Endothelial cell of umbilical vein (primary cell): ENCODE data around the gene SMIM41. TPM values are rescaled to one million over a fixed set of nuclear protein-coding genes. Genes with fewer than 3 reads are reported as not detected.

Experiments
- BruUV-seq: library from RNA; stranded (reverse); fragments of 400-500 nt; replicated peaks from 2 replicates; lab custom pipeline; 2021; lab: Mats Ljungman, UMichigan
- CTCF ChIA-PET: fragments of 300-600, 350-600 bp; sonication (Branson Sonifier 250); formaldehyde crosslinking; loops from one replicate; lab custom pipeline; 2021; ENCODE audit warnings: antibody characterized with exemption, inconsistent platforms; lab: Charles Lee
- POLR2A ChIA-PET: fragments of 300-600, 350-600 bp; sonication (Branson Sonifier 250); formaldehyde crosslinking; loops from one replicate; lab custom pipeline; 2021; ENCODE audit warnings: antibody characterized with exemption, inconsistent platforms; lab: Charles Lee
- DNase-seq: peaks from one replicate; pipeline ENCODE4 v3.0.0-alpha.2; 2011; ENCODE audit warnings: low read depth, low spot score
- FAIRE-seq: peaks from 2 replicates; lab custom pipeline; 2011; peaks lifted over from hg19 to GRCh38; lab: Jason Lieb, UNC
- H2AFZ ChIP-seq: 2 replicates; pipeline ENCODE4 v1.6.0; 2012; ENCODE audit warnings: low read depth, low read length, control low read depth, inconsistent platforms
- H3K27ac ChIP-seq: 2 replicates; pipeline ENCODE4 v1.5.1; 2011; ENCODE audit warnings: low read depth, mild to moderate bottlenecking, control low read depth, low read length, moderate library complexity; ENCODE audit not compliant: insufficient read depth
- H3K27me3 ChIP-seq, 2 experiments: 2 replicates each; pipeline versions ENCODE4 v1.6.0 to v1.6.1; 2011; ENCODE audit warnings: low read length in 2 of 2, mixed read lengths in 1 of 2; ENCODE audit not compliant: control insufficient read depth in 2 of 2, insufficient read depth in 2 of 2
- H3K36me3 ChIP-seq, 2 experiments: 2 replicates in 1 of 2; 3 replicates in 1 of 2; pipeline ENCODE4 v1.5.1; 2011; ENCODE audit warnings: low read length in 2 of 2, mild to moderate bottlenecking in 1 of 2, moderate library complexity in 1 of 2; ENCODE audit not compliant: control insufficient read depth in 2 of 2, insufficient read depth in 2 of 2; ENCODE audit errors: extremely low read depth in 1 of 2
- H3K4me1 ChIP-seq: 3 replicates; pipeline ENCODE4 v1.5.1; 2011; ENCODE audit warnings: mild to moderate bottlenecking, low read length; ENCODE audit not compliant: control insufficient read depth, insufficient read depth; ENCODE audit errors: extremely low read depth
- H3K4me2 ChIP-seq: 2 replicates; pipeline ENCODE4 v1.6.1; 2011; ENCODE audit warnings: low read length, control low read depth, mixed read lengths; ENCODE audit not compliant: insufficient read depth
- H3K4me3 ChIP-seq, 3 experiments: fragments of 200-600 bp in 1 of 3; sonication (generic), shearing (Covaris generic) in 1 of 3; replicated peaks in 1 of 3; 2 replicates each; pipeline ENCODE4 v1.5.1; 2011 to 2016; ENCODE audit warnings: control low read depth in 3 of 3, low read length in 3 of 3, mild to moderate bottlenecking in 2 of 3, inconsistent platforms in 1 of 3, low read depth in 1 of 3, moderate library complexity in 1 of 3; ENCODE audit not compliant: insufficient read depth in 1 of 3
- H3K79me2 ChIP-seq: 2 replicates; pipeline ENCODE4 v1.6.0; 2012; ENCODE audit warnings: low read length, inconsistent platforms; ENCODE audit not compliant: control insufficient read depth, insufficient read depth
- H3K9ac ChIP-seq: replicated peaks from 2 replicates; pipeline ENCODE3; 2011; ENCODE audit warnings: low read length, control low read depth; ENCODE audit not compliant: insufficient read depth; ENCODE audit errors: extremely low read depth
- H3K9me1 ChIP-seq: replicated peaks from 3 replicates; pipeline ENCODE4 v1.6.0; 2011; ENCODE audit warnings: mild to moderate bottlenecking, low read length; ENCODE audit not compliant: control insufficient read depth, insufficient read depth; ENCODE audit errors: extremely low read depth
- H3K9me3 ChIP-seq: replicated peaks from 2 replicates; pipeline ENCODE4 v1.5.1; 2012; ENCODE audit warnings: low read length, inconsistent platforms; ENCODE audit not compliant: control insufficient read depth, insufficient read depth
- H4K20me1 ChIP-seq: replicated peaks from 2 replicates; pipeline ENCODE3; 2011; ENCODE audit warnings: mild to moderate bottlenecking, low read length; ENCODE audit not compliant: control insufficient read depth, insufficient read depth; ENCODE audit errors: extremely low read depth
- CTCF ChIP-seq, 2 donors: IDR thresholded peaks; 1 replicate in 1 of 2; 2 replicates in 1 of 2; pipeline ENCODE4 v1.5.1; 2011; ENCODE audit warnings: low read length in 2 of 2, mild to moderate bottlenecking in 2 of 2, moderate library complexity in 2 of 2, control low read depth in 1 of 2, inconsistent platforms in 1 of 2, low read depth in 1 of 2; ENCODE audit not compliant: insufficient read depth in 1 of 2; ENCODE audit errors: extremely low read depth in 1 of 2
- EZH2 ChIP-seq: IDR thresholded peaks from 2 replicates; pipeline ENCODE4 v1.6.1; 2012; ENCODE audit warnings: borderline replicate concordance, low read depth, mild to moderate bottlenecking, moderate library complexity, low read length, inconsistent platforms; ENCODE audit not compliant: severe bottlenecking
- FOS ChIP-seq: IDR thresholded peaks from 2 replicates; pipeline ENCODE4 v1.6.1; 2011; ENCODE audit warnings: mild to moderate bottlenecking, low read length, moderate library complexity, borderline replicate concordance; ENCODE audit not compliant: insufficient read depth
- GATA2 ChIP-seq: IDR thresholded peaks from 2 replicates; pipeline ENCODE4 v1.7.0; 2011; ENCODE audit warnings: low read depth, mild to moderate bottlenecking, moderate library complexity, mixed read lengths, low read length; ENCODE audit not compliant: insufficient read length, insufficient read depth
- JUN ChIP-seq: IDR thresholded peaks from 2 replicates; pipeline ENCODE4 v1.6.1; 2011; ENCODE audit warnings: borderline replicate concordance, low read depth; ENCODE audit not compliant: insufficient read length, insufficient read depth
- MAX ChIP-seq: IDR thresholded peaks from 2 replicates; pipeline ENCODE4 v1.6.1; 2011; ENCODE audit not compliant: insufficient read depth, insufficient read length
- MYC ChIP-seq: IDR thresholded peaks from one replicate; pipeline ENCODE4 v1.6.1; 2011; ENCODE audit warnings: mild to moderate bottlenecking, low read depth, low read length
- POLR2A ChIP-seq: IDR thresholded peaks from 2 replicates; pipeline ENCODE4 v1.6.1; 2012; ENCODE audit warnings: low read depth, mild to moderate bottlenecking, control low read depth, low read length
- POLR2AphosphoS5 ChIP-seq: IDR thresholded peaks from 2 replicates; pipeline ENCODE4 v1.6.1; 2012; ENCODE audit warnings: low read depth, mild to moderate bottlenecking, control low read depth, low read length, moderate library complexity; ENCODE audit not compliant: insufficient read depth
- dilution Hi-C: fragments of 300-500 bp; cut with MboI; formaldehyde crosslinking; loops from one replicate; pipeline ENCODE4 v1.15.0; 2019; ENCODE audit warnings: low sequenced_read_pairs; ENCODE audit not compliant: extremely low pct_ligation_motif_present
- intact Hi-C: fragments of 100-400 bp; cut with micrococcal nuclease; formaldehyde crosslinking; loops from one replicate; pipeline ENCODE4 v1.10.0; 2022
- polyA plus RNA-seq, 4 experiments: library from polyadenylated mRNA; depleted of rRNA in 3 of 4; stranded (reverse) in 3 of 4; unstranded in 1 of 4; fragments of >200 nt; gene quantifications; 2 replicates each; pipeline versions ENCODE4 v1.2.1 to v1.2.3, GENCODE V29; 2011 to 2012; ENCODE audit warnings: missing spikeins in 1 of 4
- total RNA-seq: library from RNA; stranded (reverse); gene quantifications from 2 replicates; pipeline ENCODE4 v1.2.3, GENCODE V29; 2021

The SMIM41 gene
- total and polyA plus RNA-seq, 2 donors (not counting 3 experiments of a cell fraction or from before 2014, with no cell fraction given), result not detected

DNA sequence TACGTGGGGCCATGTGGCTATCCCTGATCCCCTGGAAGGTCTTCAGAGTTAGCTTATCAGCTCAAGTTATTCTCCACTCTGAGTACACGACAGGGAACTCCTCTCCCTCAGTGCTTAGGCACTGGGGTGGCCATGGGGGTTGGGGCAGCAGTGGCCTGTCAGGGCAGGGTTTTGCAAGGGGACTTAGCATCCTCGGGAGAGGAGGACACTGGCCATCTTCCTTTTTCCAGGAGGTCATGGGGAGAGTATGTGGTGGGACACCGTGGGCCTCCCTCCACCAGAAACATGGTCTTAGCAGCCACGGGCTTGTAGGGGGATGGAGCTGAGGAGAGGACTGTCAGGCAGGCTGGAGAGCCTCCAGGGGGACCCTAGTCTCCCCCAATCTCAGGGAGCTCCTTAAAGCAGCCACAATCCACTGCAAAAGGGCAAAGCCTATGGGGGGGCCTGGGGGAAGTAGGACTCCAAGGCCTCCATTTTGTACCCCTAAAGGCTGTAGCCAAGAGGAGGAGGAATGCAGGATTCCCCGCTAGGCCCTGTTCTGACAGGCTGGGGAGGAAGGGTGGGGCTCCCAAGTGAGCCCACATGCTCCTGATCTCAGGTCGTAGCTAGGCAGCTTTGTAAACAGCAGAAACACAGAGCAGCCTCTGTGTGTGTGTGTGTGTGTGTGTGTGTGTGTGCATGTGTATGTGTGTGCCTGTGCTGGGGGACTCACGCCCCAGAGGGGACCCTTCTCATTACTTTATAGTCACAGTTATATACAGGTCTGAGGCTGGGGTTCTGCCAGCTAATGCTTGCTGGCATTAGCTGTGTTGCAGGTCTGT, 75.8 kb downstream of the SMIM41 start:
- BruUV-seq, result no TSS peak
- no peaks in the 10 kb centered on the region for H3K36me3 ChIP-seq
- no peaks in the 10 kb centered on the region for H3K27me3 ChIP-seq
- FAIRE-seq (no peak), DNase-seq (no peak)
- H3K27ac ChIP-seq, result no peak overlapping the region
- H4K20me1 ChIP-seq, result no peaks in the 10 kb centered on the region
- ChIA-PET CTCF (interaction anchor here (0.7 to 3.5 kb wide), 20 partner anchors 10 to 826 kb away, joined by 3 to 62 read pairs (median 4); no protein-coding TSS in a partner anchor), POLR2A (no interaction called here)
- H3K9ac ChIP-seq, result no peak overlapping the region
- no peak for TF ChIP-seq POLR2AphosphoS5
- no peak for TF ChIP-seq GATA2
- no peak for TF ChIP-seq POLR2A
- no peak for TF ChIP-seq CTCF (IDR thresholded peaks at IDR 0.05; ENCODE audit: extremely low read depth in 1 of 2, insufficient read depth in 1 of 2, low read depth in 1 of 2, low read length in 2 of 2)
- TF ChIP-seq FOS, result no peak
- TF ChIP-seq MAX, result no peak
- no peak for TF ChIP-seq JUN
- no peak for TF ChIP-seq EZH2
- no peak for TF ChIP-seq MYC
- H3K4me3 ChIP-seq, result no peak overlapping the region
- dilution Hi-C loops, result no loop called here
- H3K9me1 ChIP-seq, result no peaks in the 10 kb centered on the region
- H3K4me1 ChIP-seq, result peaks cover 2% of the 10 kb centered on the region
- intact Hi-C loops, result loop anchor here (10.0 kb wide), 1 partner anchor 830 kb away; no protein-coding TSS in a partner anchor
- no peaks in the 10 kb centered on the region for H3K79me2 ChIP-seq
- no peak overlapping the region for H3K4me2 ChIP-seq
- H3K9me3 ChIP-seq, result no peaks in the 10 kb centered on the region
- no peak overlapping the region for H2AFZ ChIP-seq
